Endothelial cell (in vitro differentiated cells): ENCODE data around the gene ANO4. TPM values are rescaled to one million over a fixed set of nuclear protein-coding genes. Genes with fewer than 3 reads are reported as not detected.

Experiments used
- DNase-seq: peaks from one replicate; pipeline ENCODE4 v3.0.0; 2021; ENCODE audit warnings: low spot score
- H3K27ac Mint-ChIP-seq: one replicate; pipeline ENCODE4 v1.8.0; 2021; ENCODE audit warnings: mixed read lengths, inconsistent platforms; ENCODE audit not compliant: unreplicated experiment
- H3K27me3 Mint-ChIP-seq: one replicate; pipeline ENCODE4 v1.8.0; 2021; ENCODE audit warnings: mild to moderate bottlenecking, moderate library complexity, mixed read lengths, inconsistent platforms; ENCODE audit not compliant: unreplicated experiment
- H3K36me3 Mint-ChIP-seq: one replicate; pipeline ENCODE4 v1.8.0; 2021; ENCODE audit warnings: mild to moderate bottlenecking, low read depth, mixed read lengths, inconsistent platforms; ENCODE audit not compliant: unreplicated experiment
- H3K4me1 Mint-ChIP-seq: one replicate; pipeline ENCODE4 v1.8.0; 2021; ENCODE audit warnings: mild to moderate bottlenecking, mixed read lengths, inconsistent platforms; ENCODE audit not compliant: unreplicated experiment
- H3K4me3 Mint-ChIP-seq: one replicate; pipeline ENCODE4 v1.8.0; 2021; ENCODE audit warnings: mild to moderate bottlenecking, mixed read lengths, inconsistent platforms; ENCODE audit not compliant: unreplicated experiment
- H3K9me3 Mint-ChIP-seq: one replicate; pipeline ENCODE4 v1.8.0; 2021; ENCODE audit warnings: mixed read lengths, inconsistent platforms; ENCODE audit not compliant: unreplicated experiment
- CTCF ChIP-seq: fragments of 200-600 bp; sonication (generic); IDR thresholded peaks from one replicate; pipeline ENCODE4 v1.5.0; 2021; ENCODE audit warnings: antibody characterized with exemption; ENCODE audit not compliant: unreplicated experiment
- total RNA-seq: library from RNA; stranded (reverse); fragmentation: NEBNext Ultra II Directional; extraction: Animal tissue kit (Norgen Biotek cat#: 25700); gene quantifications from one replicate; pipeline ENCODE4 v1.2.1, GENCODE V29; 2021; ENCODE audit not compliant: unreplicated experiment

The ANO4 gene
- total RNA-seq, 1 donor from 2014 or later = 1.1 TPM

GRCh38 chr12:101040936-101041335 is 246.4 kb downstream of the ANO4 start:
- TF ChIP-seq CTCF = no peak
- Mint-ChIP-seq H3K36me3 (no peaks in the 10 kb centered on the region), H3K27ac (no peak overlapping the region), H3K9me3 (no peaks in the 10 kb centered on the region), H3K4me1 (no peaks in the 10 kb centered on the region), H3K27me3 (no peaks in the 10 kb centered on the region), H3K4me3 (no peak overlapping the region)
- no peak for DNase-seq

- Mint-ChIP-seq H3K4me1 (no peaks in the 10 kb centered on the region), H3K36me3 (no peaks in the 10 kb centered on the region), H3K27me3 (peaks cover under 1% of the 10 kb centered on the region), H3K27ac (no peak overlapping the region), H3K9me3 (no peaks in the 10 kb centered on the region), H3K4me3 (no peak overlapping the region)
- DNase-seq = no peak
- TF ChIP-seq CTCF = no peak
Measured at GRCh38 chr12:101042211-101042610, 247.6 kb downstream of the ANO4 start.

- H3K4me1 Mint-ChIP-seq = no peaks in the 10 kb centered on the region
- peaks cover 3% of the 10 kb centered on the region for H3K27me3 Mint-ChIP-seq
- no peaks in the 10 kb centered on the region for H3K9me3 Mint-ChIP-seq
- H3K36me3 Mint-ChIP-seq = no peaks in the 10 kb centered on the region
- H3K27ac Mint-ChIP-seq = no peak overlapping the region
- H3K4me3 Mint-ChIP-seq = no peak overlapping the region
- DNase-seq = no peak
- TF ChIP-seq CTCF = no peak
Measured at GRCh38 chr12:101044512-101045059, 250.0 kb downstream of the ANO4 start.

GRCh38 chr12:101045486-101046464 is 251.2 kb downstream of the ANO4 start:
- H3K4me3 Mint-ChIP-seq = no peak overlapping the region
- H3K9me3 Mint-ChIP-seq = no peaks in the 10 kb centered on the region
- H3K36me3 Mint-ChIP-seq = no peaks in the 10 kb centered on the region
- TF ChIP-seq CTCF = no peak
- no peak for DNase-seq
- no peak overlapping the region for H3K27ac Mint-ChIP-seq
- no peaks in the 10 kb centered on the region for H3K4me1 Mint-ChIP-seq
- H3K27me3 Mint-ChIP-seq = peaks cover 3% of the 10 kb centered on the region

- Mint-ChIP-seq H3K36me3 (no peaks in the 10 kb centered on the region), H3K27ac (no peak overlapping the region), H3K4me1 (no peaks in the 10 kb centered on the region), H3K27me3 (peaks cover 3% of the 10 kb centered on the region), H3K4me3 (no peak overlapping the region), H3K9me3 (no peaks in the 10 kb centered on the region)
- no peak for DNase-seq
- TF ChIP-seq CTCF = no peak
Measured at GRCh38 chr12:101047652-101048051, 253.1 kb downstream of the ANO4 start.
